DND-41 (cell line): ENCODE results near the gene MYL10.

Experiments used
- EZH2 ChIP-seq: IDR thresholded peaks from 3 replicates; pipeline ENCODE4 v1.6.1; 2012; ENCODE audit warnings: borderline replicate concordance, low read depth, mild to moderate bottlenecking, moderate library complexity, low read length, inconsistent platforms; ENCODE audit not compliant: severe bottlenecking
- TF ChIP-seq, protein P1 (sequence below): IDR thresholded peaks from 2 replicates; pipeline ENCODE4 v1.5.1; 2012; ENCODE audit warnings: borderline replicate concordance, low read length, moderate library complexity, mild to moderate bottlenecking; ENCODE audit not compliant: poor library complexity, severe bottlenecking; ENCODE audit errors: extremely low read depth

- TF ChIP-seq, protein P1, sequence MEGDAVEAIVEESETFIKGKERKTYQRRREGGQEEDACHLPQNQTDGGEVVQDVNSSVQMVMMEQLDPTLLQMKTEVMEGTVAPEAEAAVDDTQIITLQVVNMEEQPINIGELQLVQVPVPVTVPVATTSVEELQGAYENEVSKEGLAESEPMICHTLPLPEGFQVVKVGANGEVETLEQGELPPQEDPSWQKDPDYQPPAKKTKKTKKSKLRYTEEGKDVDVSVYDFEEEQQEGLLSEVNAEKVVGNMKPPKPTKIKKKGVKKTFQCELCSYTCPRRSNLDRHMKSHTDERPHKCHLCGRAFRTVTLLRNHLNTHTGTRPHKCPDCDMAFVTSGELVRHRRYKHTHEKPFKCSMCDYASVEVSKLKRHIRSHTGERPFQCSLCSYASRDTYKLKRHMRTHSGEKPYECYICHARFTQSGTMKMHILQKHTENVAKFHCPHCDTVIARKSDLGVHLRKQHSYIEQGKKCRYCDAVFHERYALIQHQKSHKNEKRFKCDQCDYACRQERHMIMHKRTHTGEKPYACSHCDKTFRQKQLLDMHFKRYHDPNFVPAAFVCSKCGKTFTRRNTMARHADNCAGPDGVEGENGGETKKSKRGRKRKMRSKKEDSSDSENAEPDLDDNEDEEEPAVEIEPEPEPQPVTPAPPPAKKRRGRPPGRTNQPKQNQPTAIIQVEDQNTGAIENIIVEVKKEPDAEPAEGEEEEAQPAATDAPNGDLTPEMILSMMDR = no peak
- TF ChIP-seq EZH2 = no peak
Observed at GRCh38 chr7:101598422-101598985, 30.6 kb downstream of the MYL10 start.
